Activated CD8-positive, alpha-beta T cell treated with anti-CD3 and anti-CD28 coated beads for 36 hours (primary cell): ENCODE results near the gene VSIG8. TPM values are rescaled to one million over a fixed set of nuclear protein-coding genes. Genes with fewer than 3 reads are reported as not detected.

Experiments used
- ATAC-seq: fragments of 200-7000 bp; cut with Tn5 transposase; one replicate; pipeline ENCODE4 v1.10.0; 2021; ENCODE audit warnings: mild to moderate bottlenecking, moderate library complexity
- CTCF ChIA-PET: fragments of 350-600 bp; sonication (Branson Sonifier 250); formaldehyde crosslinking; loops from one replicate; lab custom pipeline; 2021; ENCODE audit warnings: antibody characterized with exemption; lab: Charles Lee
- POLR2A ChIA-PET: fragments of 350-600 bp; sonication (Branson Sonifier 250); formaldehyde crosslinking; loops from one replicate; lab custom pipeline; 2021; ENCODE audit warnings: antibody characterized with exemption; lab: Charles Lee
- DNase-seq: peaks from one replicate; pipeline ENCODE4 v3.0.0-alpha.2; 2020
- H3K27ac Mint-ChIP-seq: one replicate; pipeline ENCODE4 v1.8.0; 2021; ENCODE audit warnings: mild to moderate bottlenecking, mixed read lengths
- H3K27me3 Mint-ChIP-seq: one replicate; pipeline ENCODE4 v1.8.0; 2021; ENCODE audit warnings: mixed read lengths
- H3K36me3 Mint-ChIP-seq: one replicate; pipeline ENCODE4 v1.8.0; 2021; ENCODE audit warnings: low read depth, mixed read lengths
- H3K4me1 Mint-ChIP-seq: one replicate; pipeline ENCODE4 v1.8.0; 2021; ENCODE audit warnings: low read depth, mixed read lengths
- H3K4me3 Mint-ChIP-seq: one replicate; pipeline ENCODE4 v1.8.0; 2021; ENCODE audit warnings: mild to moderate bottlenecking, moderate library complexity, mixed read lengths
- H3K9me3 Mint-ChIP-seq: one replicate; pipeline ENCODE4 v1.8.0; 2021; ENCODE audit warnings: mixed read lengths
- CTCF ChIP-seq: fragments of 200-600 bp; IDR thresholded peaks from one replicate; pipeline ENCODE4 v1.8.0; 2022; ENCODE audit warnings: antibody characterized with exemption, mild to moderate bottlenecking
- intact Hi-C: fragments of 100-400 bp; cut with micrococcal nuclease; formaldehyde crosslinking; loops from one replicate; pipeline ENCODE4 v1.10.0; 2022
- microRNA-seq: library from miRNA; unstranded; fragments of <30 nt; microRNA quantifications from one replicate; pipeline ENCODE4 v1.2.0, GENCODE V29; 2022; ENCODE audit warnings: borderline microRNAs expressed, borderline replicate concordance
- total RNA-seq, 2 experiments: library from RNA; stranded (reverse); gene quantifications; one replicate each; pipeline ENCODE4 v1.2.3, GENCODE V29; 2021

Gene VSIG8
- total RNA-seq, 2 experiments from 2014 or later, result not detected

- Mint-ChIP-seq H3K27ac (peak overlapping the region; percentile 48), H3K27me3 (no peaks in the 10 kb centered on the region), H3K9me3 (no peaks in the 10 kb centered on the region), H3K4me1 (peaks cover 12% of the 10 kb centered on the region), H3K36me3 (no peaks in the 10 kb centered on the region), H3K4me3 (no peak overlapping the region)
- DNase-seq (no peak), ATAC-seq (no peak)
- ChIA-PET POLR2A (interaction anchor here (0.9 kb wide), 1 partner anchor 105 kb away, joined by 4 read pairs; no protein-coding TSS in a partner anchor), CTCF (interaction anchor here (1.5 kb wide), 1 partner anchor 190 kb away, joined by 5 read pairs; no protein-coding TSS in a partner anchor)
- TF ChIP-seq CTCF, result no peak
- intact Hi-C loops, result no loop called here
These were observed 45.0 kb downstream of the VSIG8 start for GRCh38 chr1:159817276-159818041.

DNA sequence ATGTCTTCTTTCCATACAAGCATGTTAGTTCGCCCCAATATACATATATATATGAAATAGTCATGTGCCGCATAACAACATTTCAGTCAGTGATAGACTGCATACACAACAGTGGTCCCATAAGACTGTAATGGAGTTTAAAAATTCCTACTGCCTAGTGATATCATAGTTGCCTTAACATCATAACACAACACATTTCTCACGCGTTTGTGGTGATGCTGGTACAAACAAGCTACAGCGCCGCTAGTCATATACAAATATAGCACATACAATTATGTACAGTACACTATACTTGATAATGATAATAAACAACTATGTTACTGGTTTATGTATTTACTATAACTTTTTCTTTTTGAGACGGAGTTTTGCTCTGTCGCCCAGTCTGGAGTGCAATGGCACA, 46.5 kb downstream of the VSIG8 start:
- Mint-ChIP-seq H3K27me3 (no peaks in the 10 kb centered on the region), H3K27ac (no peak overlapping the region), H3K36me3 (no peaks in the 10 kb centered on the region), H3K4me3 (no peak overlapping the region), H3K9me3 (no peaks in the 10 kb centered on the region), H3K4me1 (peaks cover 12% of the 10 kb centered on the region)
- no peak for ATAC-seq
- ChIA-PET POLR2A (interaction anchor here (0.7 kb wide), 1 partner anchor 53 kb away, joined by 3 read pairs; no protein-coding TSS in a partner anchor), CTCF (interaction anchor here (0.9 to 1.5 kb wide), 2 partner anchors 13 to 192 kb away, joined by 4 to 5 read pairs; partner anchors contain the start of gene FCRL6)
- DNase-seq, result no peak
- intact Hi-C loops, result no loop called here
- no peak for TF ChIP-seq CTCF

- Mint-ChIP-seq H3K27me3 (no peaks in the 10 kb centered on the region), H3K4me3 (no peak overlapping the region), H3K36me3 (no peaks in the 10 kb centered on the region), H3K27ac (no peak overlapping the region), H3K9me3 (no peaks in the 10 kb centered on the region), H3K4me1 (peaks cover 33% of the 10 kb centered on the region)
- ATAC-seq (no peak), DNase-seq (no peak)
- no peak for TF ChIP-seq CTCF
- ChIA-PET POLR2A (interaction anchor here (1.0 to 1.2 kb wide), 2 partner anchors 9 to 86 kb away, joined by 4 read pairs; no protein-coding TSS in a partner anchor), CTCF (interaction anchor here (1.0 to 18.8 kb wide), 7 partner anchors 9 to 202 kb away, joined by 3 to 482 read pairs (median 7); no protein-coding TSS in a partner anchor)
- intact Hi-C loops, result no loop called here
These were observed 57.5 kb downstream of the VSIG8 start for GRCh38 chr1:159804924-159805323.

Small RNAs within 50 kb of the gene (microRNA-seq; reads per million reads assigned to microRNA genes)
- gene MIR4259, result not detected

Other genes starting within 250 kb of the VSIG8 start
- not detected for gene CRP, start 148.1 kb downstream of the VSIG8 start, total RNA-seq
- 10 to 100 TPM; 27.2 TPM for gene DUSP23, start 81.7 kb downstream of the VSIG8 start, total RNA-seq
- under 1 TPM in 1 of 2 experiments, not detected in 1; 0.20 TPM for gene FCRL6, start 60.3 kb downstream of the VSIG8 start, total RNA-seq
- gene SLAMF8, start 35.8 kb downstream of the VSIG8 start, total RNA-seq, result under 1 TPM; 0.54 TPM
- 1 to 10 TPM; 1.3 to 1.4 TPM for gene CFAP45, start 37.5 kb upstream of the VSIG8 start, total RNA-seq
- gene TAGLN2, start 62.9 kb upstream of the VSIG8 start, total RNA-seq, result 100 to 1,000 TPM; 475 to 482 TPM
- gene IGSF9, start 83.0 kb upstream of the VSIG8 start, total RNA-seq, result under 1 TPM in 1 of 2 experiments, not detected in 1; 0.07 TPM
- not detected for gene SLAMF9, start 91.6 kb upstream of the VSIG8 start, total RNA-seq
- gene PIGM, start 169.3 kb upstream of the VSIG8 start, total RNA-seq, result 1 to 10 TPM; 3.9 to 4.0 TPM
- under 1 TPM; 0.14 to 0.29 TPM for gene KCNJ10, start 207.5 kb upstream of the VSIG8 start, total RNA-seq
- not detected for gene KCNJ9, start 218.9 kb upstream of the VSIG8 start, total RNA-seq
- 10 to 100 TPM; 48.0 to 49.5 TPM for gene IGSF8, start 236.0 kb upstream of the VSIG8 start, total RNA-seq